Inflammatory macrophage treated with lipopolysaccharide for 1 hour (primary cell): ENCODE data around the gene BCL11A.

Source experiments
- DNase-seq, 2 donors: peaks; one replicate each; pipeline ENCODE4 v3.0.0-alpha.2; 2020 to 2022

The BCL11A gene

DNA sequence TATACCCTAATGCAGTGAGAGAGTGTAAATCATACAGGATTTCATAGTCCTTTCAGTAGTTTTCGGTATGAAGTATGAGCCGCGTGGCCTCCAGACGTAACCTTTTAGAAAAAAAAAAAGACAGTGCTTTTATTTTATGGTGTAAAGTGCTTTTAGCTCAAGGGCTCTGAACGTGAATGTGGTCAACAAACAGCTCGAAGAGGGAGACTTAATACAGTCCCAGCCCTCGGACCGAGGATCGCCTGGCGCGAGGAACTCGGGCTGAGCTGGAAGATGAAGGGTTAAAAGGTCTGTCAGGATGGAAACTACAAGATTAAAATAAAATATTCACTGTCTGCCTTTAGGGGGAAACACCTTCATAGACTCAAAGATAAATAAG lies 4.0 kb upstream of the BCL11A start:
- no peak for DNase-seq

GRCh38 chr2:60556576-60557485 lies 3.4 kb upstream of the BCL11A start:
- DNase-seq = no peak

GRCh38 chr2:60556175-60556574 lies 2.7 kb upstream of the BCL11A start:
- DNase-seq = no peak

- no peak for DNase-seq
Measured at GRCh38 chr2:60555783-60556139, 2.3 kb upstream of the BCL11A start.

DNA sequence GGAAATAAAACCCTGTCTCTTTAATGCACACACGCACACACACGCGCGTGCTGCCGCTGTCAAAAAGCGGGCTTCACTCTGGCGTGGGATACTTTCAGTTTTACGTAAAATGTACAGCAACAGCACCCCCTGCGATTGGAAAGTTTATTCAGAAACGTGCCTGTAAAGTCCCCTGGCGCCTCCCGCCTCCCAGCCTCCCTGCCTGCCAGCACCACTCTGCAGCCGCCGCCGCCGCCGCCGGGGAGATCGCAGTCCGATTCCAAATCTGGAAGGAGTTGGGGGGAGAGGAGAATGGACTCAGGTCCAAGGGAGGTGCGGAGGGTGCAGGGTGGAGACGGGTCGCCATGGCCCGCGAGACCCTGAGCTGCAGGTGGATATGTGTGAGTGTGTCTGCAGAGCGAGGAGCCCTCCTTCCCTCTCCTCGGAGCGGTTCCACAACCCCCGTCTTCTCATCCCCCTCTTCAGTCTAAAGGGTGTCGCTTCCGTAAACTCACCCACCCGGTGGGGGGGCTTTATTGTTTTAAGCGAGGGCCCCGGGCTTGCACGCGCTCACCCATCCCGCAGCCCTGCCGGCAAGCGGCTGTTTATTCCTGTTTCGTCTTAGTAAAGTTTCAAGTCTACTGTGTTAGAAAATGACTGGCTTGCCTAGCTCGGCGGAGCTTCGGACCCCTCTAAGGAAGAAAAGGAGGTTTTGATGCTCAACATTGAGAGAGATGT lies 1.8 kb upstream of the BCL11A start:
- peak; percentile 71 to 74 for DNase-seq

GRCh38 chr2:60554646-60555065 lies 1.2 kb upstream of the BCL11A start:
- no peak for DNase-seq

- DNase-seq = no peak
Measured at GRCh38 chr2:60554074-60554645, 706 bp upstream of the BCL11A start.

DNA sequence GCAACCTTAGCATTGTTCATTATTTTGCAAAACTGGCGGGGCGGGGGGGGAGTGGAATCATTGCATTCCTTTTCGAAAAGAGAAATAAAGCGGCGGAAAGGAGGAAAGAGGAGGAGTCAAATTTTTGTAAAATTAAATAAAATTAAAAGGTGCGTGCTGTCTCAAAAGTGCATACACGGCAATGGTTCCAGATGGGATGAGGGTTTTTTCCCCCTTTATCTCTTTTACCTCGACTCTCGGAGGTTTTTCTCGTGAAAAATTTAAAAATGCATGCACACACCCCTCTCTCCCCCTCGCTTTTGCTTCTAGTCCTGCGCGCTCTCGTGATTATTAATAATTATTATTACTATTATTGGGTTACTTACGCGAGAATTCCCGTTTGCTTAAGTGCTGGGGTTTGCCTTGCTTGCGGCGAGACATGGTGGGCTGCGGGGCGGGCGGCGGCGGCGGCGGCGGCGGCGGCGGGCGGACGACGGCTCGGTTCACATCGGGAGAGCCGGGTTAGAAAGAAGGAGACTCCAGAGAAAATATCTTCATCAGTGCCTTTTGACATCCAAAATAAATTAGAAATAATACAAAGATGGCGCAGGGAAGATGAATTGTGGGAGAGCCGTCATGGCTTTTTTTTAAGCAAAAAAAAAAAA lies 481 bp downstream of the BCL11A start:
- no peak for DNase-seq

DNA sequence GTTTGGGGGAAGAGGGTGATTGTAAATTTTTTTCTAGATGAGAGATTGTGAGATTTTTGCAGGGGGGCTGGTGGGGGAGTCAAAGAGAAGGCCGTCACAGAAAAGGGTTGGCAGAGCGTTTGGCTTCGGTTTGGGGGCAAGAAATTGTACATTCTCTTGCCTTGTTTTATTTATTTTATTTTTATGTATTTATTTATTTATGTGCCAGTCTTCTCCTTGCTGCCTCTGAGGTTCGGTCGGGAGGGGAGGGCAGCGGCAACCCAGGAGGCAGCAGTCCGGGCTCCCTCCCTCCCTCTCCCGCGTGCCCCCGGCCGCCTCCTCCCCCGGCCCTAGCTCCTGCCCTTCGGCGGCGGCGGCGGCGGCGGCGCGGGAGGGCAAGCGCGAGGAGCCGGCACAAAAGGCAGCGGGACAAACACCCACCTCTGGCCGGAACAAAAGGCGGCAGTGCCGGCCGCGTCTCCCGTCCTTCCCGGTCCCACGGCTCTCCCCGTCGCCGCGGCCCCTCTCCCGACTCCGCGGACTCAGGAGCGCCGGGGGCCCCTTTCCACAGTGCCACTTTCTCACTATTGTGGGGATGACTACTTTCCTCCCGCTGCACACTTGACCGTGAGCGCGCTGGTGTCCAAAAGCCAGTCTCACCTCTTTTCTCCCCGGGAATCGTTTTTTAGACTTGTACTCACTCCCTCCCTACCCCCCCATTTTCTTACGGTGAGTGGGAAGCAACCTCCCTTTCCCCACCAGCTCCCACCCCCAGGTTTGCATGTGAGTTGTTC lies 1.2 kb downstream of the BCL11A start:
- peak in 1 of 2 donors; percentile 59 for DNase-seq

DNA sequence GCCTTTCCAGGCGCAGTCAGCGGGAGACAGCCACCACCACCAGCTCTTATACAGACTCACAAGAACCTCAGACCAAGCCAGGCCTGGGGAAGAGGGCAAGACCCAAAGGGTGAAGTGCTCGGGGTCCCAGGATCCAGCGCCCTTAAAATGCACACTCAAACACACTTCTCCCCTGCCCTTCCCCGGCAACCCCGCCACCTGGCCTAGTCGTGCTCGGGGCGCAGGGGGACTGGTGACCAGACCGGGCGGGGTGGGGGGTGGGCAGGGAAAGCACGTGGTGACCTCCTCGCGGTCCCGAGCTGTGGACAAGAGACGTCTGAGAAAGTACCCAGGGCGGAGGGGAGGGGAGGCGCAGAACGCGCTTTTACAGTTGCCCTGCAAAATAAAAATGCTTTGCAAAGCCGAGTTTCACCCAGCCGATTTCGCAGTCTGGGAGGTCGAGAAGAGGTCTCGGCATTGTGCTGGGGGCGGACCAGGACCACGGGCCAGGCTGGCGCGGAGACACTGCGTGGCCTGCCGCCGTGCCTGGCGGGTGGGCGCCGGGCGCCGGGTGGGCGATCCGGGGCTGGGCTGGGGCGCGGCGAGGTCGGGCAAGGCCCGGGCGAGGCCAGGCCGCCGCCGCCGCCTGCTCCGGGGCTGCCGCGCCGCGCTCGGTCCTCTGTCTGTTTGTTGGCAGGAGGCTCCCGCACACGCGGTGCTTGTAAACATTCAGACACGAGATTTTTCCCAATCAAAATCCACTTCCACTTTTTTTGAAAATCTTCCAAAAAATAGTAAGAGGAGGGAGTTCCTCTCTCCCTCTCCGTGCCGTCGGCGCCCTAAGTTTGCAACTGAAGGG lies 2.0 kb downstream of the BCL11A start:
- peak; percentile 53 to 66 for DNase-seq

DNA sequence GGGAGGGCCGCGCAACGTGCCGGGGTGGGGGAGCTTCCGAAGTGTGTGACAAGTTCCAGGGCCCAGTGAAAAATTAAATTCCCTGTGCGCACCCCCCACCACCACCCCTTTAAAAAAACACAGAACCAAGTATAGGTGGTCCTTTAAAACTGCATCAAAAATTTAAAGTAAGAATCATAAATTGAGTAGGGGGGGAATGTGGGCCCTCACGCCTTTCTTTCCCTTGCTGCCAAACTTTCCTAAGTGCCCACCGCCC lies 2.5 kb downstream of the BCL11A start:
- DNase-seq = no peak

DNA sequence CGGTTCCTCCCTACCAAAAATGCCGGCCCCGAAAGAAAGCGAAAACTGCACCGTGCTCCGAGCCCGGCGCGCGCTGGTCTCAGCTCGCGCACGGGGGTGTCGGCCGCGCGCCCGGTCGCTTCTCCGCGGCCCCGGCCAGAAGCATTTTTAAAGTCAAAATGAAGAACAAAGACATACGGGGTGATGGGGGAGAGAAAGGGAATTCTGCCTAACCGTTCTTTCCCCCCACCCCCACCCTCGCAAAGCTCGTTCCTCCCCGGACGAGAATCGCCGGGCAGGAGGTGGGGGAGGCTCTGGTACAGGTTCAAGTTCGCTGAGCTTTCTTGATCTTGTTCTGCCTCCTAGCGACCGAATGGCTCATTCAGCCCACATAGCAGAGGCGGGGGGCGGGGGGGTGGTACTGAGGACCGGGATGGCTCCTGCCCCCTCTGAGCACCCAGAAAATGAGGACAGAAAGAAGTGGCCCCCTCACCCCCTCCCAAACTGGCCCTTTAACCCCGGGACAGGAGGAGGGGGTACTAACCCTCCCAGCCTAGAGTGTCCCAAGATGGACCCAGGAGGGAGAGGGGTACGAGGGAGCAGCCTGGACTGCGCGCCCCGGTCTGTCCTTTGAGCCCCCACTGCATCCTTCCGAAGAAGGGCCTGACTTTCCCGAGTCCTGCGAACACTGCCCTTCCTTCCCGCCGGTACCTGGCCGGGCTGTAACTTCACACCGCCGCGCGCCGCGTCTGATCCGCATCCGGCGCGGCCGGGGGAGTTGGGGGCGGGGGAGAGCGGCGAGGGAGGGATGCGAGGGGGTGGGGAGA lies 3.1 kb downstream of the BCL11A start:
- peak; percentile 85 to 88 for DNase-seq

- DNase-seq = no peak
Measured at GRCh38 chr2:60549928-60550177, 3.6 kb downstream of the BCL11A start.

DNA sequence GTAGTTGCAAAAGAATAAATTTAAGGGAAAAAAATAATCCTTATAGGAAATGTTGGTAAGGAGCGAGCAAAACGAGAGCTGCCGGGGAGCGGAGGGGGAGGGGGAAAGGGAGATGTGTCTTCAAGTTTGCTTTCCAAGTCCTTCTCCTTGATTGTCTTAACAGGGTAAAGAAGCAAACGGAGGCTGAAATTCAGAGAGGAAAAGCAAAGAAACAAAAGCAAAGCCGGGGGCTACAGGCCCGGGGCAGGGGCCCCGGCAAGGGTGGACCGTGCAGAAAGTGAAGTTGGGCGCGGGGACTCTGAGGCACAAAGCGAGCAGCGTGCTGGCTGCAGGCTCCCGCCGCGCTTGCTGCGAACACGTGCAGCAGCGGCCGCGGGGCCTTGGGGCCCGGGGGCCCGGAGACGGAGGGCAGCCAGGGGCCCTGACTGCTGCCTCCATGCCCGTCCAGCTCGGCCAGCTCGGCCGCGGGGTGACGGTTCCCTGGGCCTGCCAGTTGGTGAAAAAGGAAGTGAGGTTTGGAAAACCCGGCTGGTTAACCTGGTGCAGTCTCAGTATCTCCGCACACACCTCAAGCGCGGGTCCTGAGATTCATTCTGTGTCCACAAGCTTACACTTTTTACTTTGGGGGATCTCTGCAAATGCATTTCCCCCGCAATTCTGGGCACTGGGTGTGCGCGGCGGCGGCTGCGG lies 4.1 kb downstream of the BCL11A start:
- DNase-seq = peak; percentile 48 to 53

DNA sequence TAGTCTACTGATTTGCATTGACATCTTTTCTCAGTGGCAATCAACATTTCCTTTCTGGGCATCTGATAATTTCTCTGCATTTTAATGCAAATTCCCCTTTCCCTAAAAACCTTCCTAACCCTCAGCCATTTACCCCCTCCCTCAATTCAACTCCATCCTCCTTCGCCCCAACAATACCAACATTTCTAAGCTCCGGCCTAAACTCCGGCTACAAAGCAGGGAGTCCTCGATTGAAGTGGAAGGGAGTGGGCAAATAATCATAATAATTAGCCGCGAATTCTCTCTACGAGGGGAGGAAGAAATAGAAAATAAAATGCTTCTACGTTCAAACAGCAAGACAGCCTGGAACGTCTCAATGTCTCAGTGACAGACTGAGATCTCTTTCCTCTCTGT lies 4.6 kb downstream of the BCL11A start:
- no peak for DNase-seq

- no peak for DNase-seq
Measured at GRCh38 chr2:60548311-60548710, 5.1 kb downstream of the BCL11A start.

GRCh38 chr2:60547841-60548240 lies 5.6 kb downstream of the BCL11A start:
- no peak for DNase-seq

DNA sequence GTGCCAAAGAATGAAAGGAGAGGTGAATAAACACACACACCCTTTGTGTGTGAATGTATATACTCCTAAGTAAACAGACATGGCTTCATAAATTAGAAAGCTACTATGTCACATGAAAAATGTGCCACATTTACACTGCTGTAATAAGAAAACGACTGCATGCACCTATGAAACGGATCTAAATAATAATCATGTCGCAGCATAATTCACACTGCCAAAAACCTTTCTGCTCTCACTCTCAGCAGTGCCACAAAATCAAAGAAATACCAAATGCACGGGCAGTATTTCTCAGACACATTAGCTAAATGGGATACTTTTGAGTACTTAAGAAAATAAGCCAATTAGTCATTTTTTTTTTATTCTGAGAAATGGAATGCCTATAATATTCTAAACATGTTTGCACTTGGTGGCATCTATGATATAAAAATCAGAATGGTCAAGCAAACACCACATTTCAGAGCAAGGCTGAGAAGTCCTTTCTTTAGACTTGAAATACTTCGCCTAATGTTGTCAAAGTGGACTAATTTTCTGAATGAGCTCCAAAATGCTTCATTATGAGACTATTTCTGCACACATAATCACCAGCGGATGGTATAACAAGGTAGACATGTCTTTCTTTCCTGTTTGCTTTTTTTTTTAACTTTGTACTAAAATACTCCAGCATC lies 6.6 kb downstream of the BCL11A start:
- DNase-seq = no peak

- no peak for DNase-seq
Measured at GRCh38 chr2:60544954-60545560, 8.4 kb downstream of the BCL11A start.

GRCh38 chr2:60544062-60544461 lies 9.4 kb downstream of the BCL11A start:
- peak; percentile 94 to 98 for DNase-seq
